MM.1S (cell line): Measurements from ENCODE around the gene CXCL17.

Experiments used
- DNase-seq: peaks from one replicate; pipeline ENCODE4 v3.0.0-alpha.2; 2015
- H2AFZ ChIP-seq: fragments of 300-600 bp; sonication (generic); 2 replicates; pipeline ENCODE4 v1.6.0; 2016; ENCODE audit warnings: antibody characterized with exemption, low read length
- H3F3A ChIP-seq: fragments of 300-600 bp; sonication (generic); 2 replicates; pipeline ENCODE4 v1.6.1; 2016; ENCODE audit warnings: mild to moderate bottlenecking, antibody characterized with exemption, low read length, moderate library complexity, mixed read lengths; ENCODE audit not compliant: insufficient read depth
- H3K27ac ChIP-seq: fragments of 300-600 bp; sonication (generic); 2 replicates; pipeline ENCODE4 v1.5.1; 2016; ENCODE audit warnings: mild to moderate bottlenecking, low read length
- H3K27me3 ChIP-seq: fragments of 300-600 bp; sonication (generic); replicated peaks from 2 replicates; pipeline ENCODE4 v1.6.0; 2016; ENCODE audit warnings: low read length; ENCODE audit not compliant: insufficient read depth
- H3K36me3 ChIP-seq: fragments of 300-600 bp; sonication (generic); replicated peaks from 2 replicates; pipeline ENCODE4 v1.6.1; 2016; ENCODE audit warnings: mild to moderate bottlenecking, low read length, mixed read lengths; ENCODE audit not compliant: insufficient read depth
- H3K4me1 ChIP-seq: fragments of 300-600 bp; sonication (generic); 2 replicates; pipeline ENCODE4 v1.6.1; 2016; ENCODE audit warnings: low read length, mixed read lengths
- H3K4me2 ChIP-seq: fragments of 300-600 bp; sonication (generic); 2 replicates; pipeline ENCODE4 v1.6.0; 2016; ENCODE audit warnings: low read depth, low read length
- H3K4me3 ChIP-seq: fragments of 300-600 bp; sonication (generic); 2 replicates; pipeline ENCODE4 v1.5.1; 2016; ENCODE audit warnings: low read length, mixed read lengths
- H3K79me2 ChIP-seq: fragments of 300-600 bp; sonication (generic); 2 replicates; pipeline ENCODE4 v1.6.1; 2016; ENCODE audit warnings: mixed run types, low read length, mixed read lengths
- H3K9ac ChIP-seq: fragments of 300-600 bp; sonication (generic); 2 replicates; pipeline ENCODE4 v1.6.1; 2016; ENCODE audit warnings: low read length, mixed read lengths
- H3K9me2 ChIP-seq: fragments of 300-600 bp; sonication (generic); replicated peaks from 2 replicates; pipeline ENCODE4 v1.6.1; 2016; ENCODE audit warnings: mild to moderate bottlenecking, low read length, mixed read lengths; ENCODE audit not compliant: insufficient read depth
- H3K9me3 ChIP-seq: fragments of 300-600 bp; sonication (generic); replicated peaks from 2 replicates; pipeline ENCODE4 v1.6.1; 2016; ENCODE audit warnings: mild to moderate bottlenecking, low read length, mixed read lengths; ENCODE audit not compliant: insufficient read depth
- H4K20me1 ChIP-seq: fragments of 300-600 bp; sonication (generic); 2 replicates; pipeline ENCODE4 v1.6.1; 2016; ENCODE audit warnings: mild to moderate bottlenecking, low read length, moderate library complexity, mixed read lengths; ENCODE audit not compliant: insufficient read depth
- EZH2 ChIP-seq: fragments of 300-600 bp; sonication (generic); optimal IDR thresholded peaks from 2 replicates; pipeline ENCODE3; 2017; ENCODE audit warnings: low read depth, mild to moderate bottlenecking, antibody characterized with exemption, low read length, mixed read lengths
- EZH2phosphoT487 ChIP-seq: fragments of 300-600 bp; sonication (generic); IDR thresholded peaks from 2 replicates; pipeline ENCODE4 v1.6.1; 2018; ENCODE audit warnings: antibody characterized with exemption, low read length
- TF ChIP-seq, protein P1 (sequence below): fragments of 300-600 bp; sonication (generic); IDR thresholded peaks from 2 replicates; pipeline ENCODE4 v1.5.1; 2016; ENCODE audit warnings: antibody characterized with exemption, low read length, mixed read lengths

CXCL17 gene

DNA sequence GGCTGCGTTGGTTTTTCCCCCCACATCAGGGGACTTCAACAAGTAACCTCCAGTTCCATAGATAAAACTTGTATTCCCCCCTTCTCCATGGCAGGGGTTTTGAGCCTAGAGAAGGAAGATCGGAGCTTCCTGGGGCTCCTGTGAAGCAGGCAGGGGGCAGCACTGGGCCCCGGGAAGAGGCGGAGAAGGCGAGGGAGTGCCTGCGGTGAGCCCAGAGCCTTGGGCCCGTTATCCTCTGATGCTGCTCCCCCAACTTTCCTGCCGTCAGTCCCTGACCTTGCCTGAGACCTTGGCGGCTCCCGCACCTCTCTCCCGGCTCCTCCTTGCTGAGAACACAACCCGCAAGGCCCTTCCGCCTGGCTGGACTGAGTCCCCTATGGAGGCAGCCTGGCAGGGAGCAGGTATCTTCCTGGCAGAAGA, 18.0 kb downstream of the CXCL17 start:
- H2AFZ ChIP-seq: no peak overlapping the region
- H3K9me2 ChIP-seq: no peaks in the 10 kb centered on the region
- DNase-seq: no peak
- no peaks in the 10 kb centered on the region for H3K36me3 ChIP-seq
- peaks cover 13% of the 10 kb centered on the region; the same call in 1 of the 2 replicates for H3F3A ChIP-seq
- H3K9me3 ChIP-seq: no peaks in the 10 kb centered on the region
- H3K4me1 ChIP-seq: peaks cover 15% of the 10 kb centered on the region
- no peak overlapping the region for H3K4me2 ChIP-seq
- H4K20me1 ChIP-seq: no peaks in the 10 kb centered on the region
- no peak overlapping the region for H3K9ac ChIP-seq
- peaks cover 22% of the 10 kb centered on the region for H3K79me2 ChIP-seq
- H3K4me3 ChIP-seq: no peak overlapping the region
- TF ChIP-seq, protein P1, sequence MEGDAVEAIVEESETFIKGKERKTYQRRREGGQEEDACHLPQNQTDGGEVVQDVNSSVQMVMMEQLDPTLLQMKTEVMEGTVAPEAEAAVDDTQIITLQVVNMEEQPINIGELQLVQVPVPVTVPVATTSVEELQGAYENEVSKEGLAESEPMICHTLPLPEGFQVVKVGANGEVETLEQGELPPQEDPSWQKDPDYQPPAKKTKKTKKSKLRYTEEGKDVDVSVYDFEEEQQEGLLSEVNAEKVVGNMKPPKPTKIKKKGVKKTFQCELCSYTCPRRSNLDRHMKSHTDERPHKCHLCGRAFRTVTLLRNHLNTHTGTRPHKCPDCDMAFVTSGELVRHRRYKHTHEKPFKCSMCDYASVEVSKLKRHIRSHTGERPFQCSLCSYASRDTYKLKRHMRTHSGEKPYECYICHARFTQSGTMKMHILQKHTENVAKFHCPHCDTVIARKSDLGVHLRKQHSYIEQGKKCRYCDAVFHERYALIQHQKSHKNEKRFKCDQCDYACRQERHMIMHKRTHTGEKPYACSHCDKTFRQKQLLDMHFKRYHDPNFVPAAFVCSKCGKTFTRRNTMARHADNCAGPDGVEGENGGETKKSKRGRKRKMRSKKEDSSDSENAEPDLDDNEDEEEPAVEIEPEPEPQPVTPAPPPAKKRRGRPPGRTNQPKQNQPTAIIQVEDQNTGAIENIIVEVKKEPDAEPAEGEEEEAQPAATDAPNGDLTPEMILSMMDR: no peak
- TF ChIP-seq EZH2 (no peak), EZH2phosphoT487 (no peak)
- H3K27me3 ChIP-seq: no peaks in the 10 kb centered on the region
- H3K27ac ChIP-seq: no peak overlapping the region

DNA sequence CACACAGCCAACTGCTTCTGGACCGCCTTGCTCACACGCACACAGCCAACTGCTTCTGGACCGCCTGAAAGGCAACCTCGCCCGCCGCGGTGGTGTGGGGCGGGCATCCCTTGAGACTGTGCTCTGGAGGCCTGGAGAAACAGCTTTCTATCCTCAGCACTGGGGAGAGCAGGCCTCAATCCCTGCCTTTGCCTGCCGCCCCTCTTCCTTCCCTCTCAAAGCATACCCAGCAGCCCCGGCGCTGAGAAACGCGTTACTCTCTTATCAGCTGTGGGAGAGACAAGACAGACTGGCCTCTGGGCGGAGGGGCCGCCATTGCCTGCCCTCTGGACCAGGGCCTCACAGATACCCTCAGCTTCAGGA, 18.4 kb downstream of the CXCL17 start:
- DNase-seq: no peak
- Histone ChIP-seq H3K27me3 (no peaks in the 10 kb centered on the region), H3F3A (peaks cover 13% of the 10 kb centered on the region; the same call in 1 of the 2 replicates), H3K36me3 (no peaks in the 10 kb centered on the region), H2AFZ (no peak overlapping the region), H3K27ac (no peak overlapping the region), H3K4me3 (no peak overlapping the region), H3K9me2 (no peaks in the 10 kb centered on the region), H3K4me2 (peak overlapping the region; percentile 96; the same call in 1 of the 2 replicates), H4K20me1 (no peaks in the 10 kb centered on the region), H3K79me2 (peaks cover 22% of the 10 kb centered on the region), H3K4me1 (peaks cover 15% of the 10 kb centered on the region), H3K9ac (no peak overlapping the region), H3K9me3 (no peaks in the 10 kb centered on the region)
- TF ChIP-seq EZH2 (no peak), EZH2phosphoT487 (no peak)
- TF ChIP-seq, protein P1: no peak

DNA sequence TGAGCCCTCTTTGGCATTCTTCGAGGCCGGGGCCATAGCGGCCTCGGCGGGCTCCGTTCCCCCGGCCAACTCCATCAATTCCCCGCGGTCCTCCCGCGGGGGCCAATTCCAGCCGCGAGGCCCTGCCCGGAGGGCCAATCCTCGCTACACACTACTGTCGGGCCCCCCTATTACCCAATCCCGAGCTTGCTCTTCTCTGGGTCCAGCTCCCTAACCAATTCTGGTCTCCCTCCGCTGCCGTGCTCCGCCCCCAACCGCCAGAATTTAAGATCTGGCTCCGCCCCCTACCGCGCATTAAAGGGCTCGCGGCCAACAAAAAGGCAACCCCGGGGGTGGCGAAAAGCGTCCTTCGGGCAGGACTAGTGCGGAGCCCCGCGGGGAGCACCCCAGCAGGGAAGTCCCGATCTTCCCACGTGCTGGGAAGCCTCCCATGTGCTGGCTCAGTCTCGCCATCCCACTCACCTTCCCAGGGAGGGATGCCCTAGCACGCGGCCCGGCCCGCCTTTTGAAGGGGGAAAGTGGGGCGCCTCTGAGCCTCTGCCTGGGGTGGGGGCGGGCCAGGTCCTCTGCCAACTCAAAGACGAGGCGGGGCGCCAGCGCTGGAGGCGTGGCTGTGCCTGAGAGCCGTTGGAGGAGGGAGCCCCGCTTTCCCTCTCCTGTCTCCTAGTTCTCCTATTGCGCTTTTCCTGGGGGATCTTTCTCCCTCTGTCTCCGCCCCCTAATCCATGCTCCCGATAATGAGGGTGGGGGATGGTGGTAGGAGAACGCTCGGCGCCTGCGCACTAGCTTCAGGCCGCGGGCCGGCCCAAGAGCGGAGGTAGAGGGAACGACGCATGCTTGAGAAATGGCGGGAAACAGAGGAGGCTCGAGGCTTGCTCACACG, 19.0 kb downstream of the CXCL17 start:
- peak; percentile 97 for DNase-seq

More for the DNA sequence above, 19.0 kb downstream of the CXCL17 start:
- H3K27ac ChIP-seq: peak overlapping the region; percentile 64; the same call in 1 of the 2 replicates
- peaks cover 15% of the 10 kb centered on the region for H3K4me1 ChIP-seq
- peak overlapping the region; percentile 81 for H3K9ac ChIP-seq
- peak overlapping the region; percentile 93 for H3K4me3 ChIP-seq
- no peaks in the 10 kb centered on the region for H3K9me3 ChIP-seq
- no peaks in the 10 kb centered on the region for H3K36me3 ChIP-seq
- no peaks in the 10 kb centered on the region for H3K27me3 ChIP-seq
- H4K20me1 ChIP-seq: no peaks in the 10 kb centered on the region
- TF ChIP-seq EZH2phosphoT487 (no peak), EZH2 (no peak)
- TF ChIP-seq, protein P1: no peak
- H2AFZ ChIP-seq: peak overlapping the region; percentile 86
- H3F3A ChIP-seq: peaks cover 13% of the 10 kb centered on the region; the same call in 1 of the 2 replicates
- H3K9me2 ChIP-seq: no peaks in the 10 kb centered on the region
- H3K79me2 ChIP-seq: peaks cover 22% of the 10 kb centered on the region
- H3K4me2 ChIP-seq: peak overlapping the region; percentile 96
